SJCRH30 (cell line): ENCODE results near the gene OR1I1. TPM values are rescaled to one million over a fixed set of nuclear protein-coding genes. Genes with fewer than 3 reads are reported as not detected.
"Not testable (repeated sequence)": the region's sequence is repeated elsewhere in the genome, so short reads cannot be mapped to it uniquely, and the experiment has no call there.

Experiments
- DNase-seq, 2 experiments: peaks; one replicate each; pipeline ENCODE4 v3.0.0-alpha.2; 2015 to 2020
- H3K27ac ChIP-seq: fragments of 250-450 bp; sonication (Bioruptor Pico); 2 replicates; pipeline ENCODE4 v1.5.1; 2020; ENCODE audit warnings: mild to moderate bottlenecking, moderate library complexity
- H3K27me3 ChIP-seq: fragments of 250-450 bp; sonication (Bioruptor Pico); 2 replicates; pipeline ENCODE4 v1.5.1; 2020; ENCODE audit warnings: mild to moderate bottlenecking, moderate library complexity
- H3K36me3 ChIP-seq: fragments of 250-450 bp; sonication (Bioruptor Pico); 2 replicates; pipeline ENCODE4 v1.5.1; 2020; ENCODE audit warnings: mild to moderate bottlenecking, moderate library complexity
- H3K4me1 ChIP-seq: fragments of 250-450 bp; sonication (Bioruptor Pico); 2 replicates; pipeline ENCODE4 v1.5.1; 2020; ENCODE audit warnings: mild to moderate bottlenecking, moderate library complexity
- H3K4me3 ChIP-seq: fragments of 250-450 bp; sonication (Bioruptor Pico); 2 replicates; pipeline ENCODE4 v1.5.1; 2020; ENCODE audit warnings: mild to moderate bottlenecking, moderate library complexity
- H3K9me3 ChIP-seq: fragments of 250-450 bp; sonication (Bioruptor Pico); replicated peaks from 2 replicates; pipeline ENCODE4 v1.5.1; 2020; ENCODE audit warnings: mild to moderate bottlenecking, moderate library complexity
- total RNA-seq: library from RNA; depleted of rRNA; stranded (reverse); fragments of >200 nt; shearing (Covaris generic); gene quantifications from 2 replicates; pipeline ENCODE4 v1.2.3, GENCODE V29; 2014; rRNA removed

The OR1I1 gene
- total RNA-seq = not detected in 2 replicates

- Histone ChIP-seq H3K4me3 (no peak within 1 kb of the TSS), H3K27ac (no peak within 1 kb of the TSS), H3K27me3 (peaks cover 28% of the 10 kb centered on the region), H3K9me3 (no peaks in the 10 kb centered on the region), H3K36me3 (no peaks in the 10 kb centered on the region), H3K4me1 (no peaks in the 10 kb centered on the region)
- DNase-seq = no peak
Observed at GRCh38 chr19:15081911-15082310, at the start of gene OR1I1. OR1I1 (plus strand) TSS chr19:15082211; CDS start chr19:15087066, 4,855 bp downstream.

- Histone ChIP-seq H3K9me3 (no peaks in the 10 kb centered on the region), H3K4me3 (no peak overlapping the region), H3K27me3 (peaks cover 8% of the 10 kb centered on the region; the same call in 1 of the 2 replicates), H3K4me1 (no peaks in the 10 kb centered on the region), H3K27ac (no peak overlapping the region), H3K36me3 (no peaks in the 10 kb centered on the region)
- DNase-seq = no peak
Observed at GRCh38 chr19:15035795-15036311, 46.2 kb upstream of the OR1I1 start.

- Histone ChIP-seq H3K27ac (no peak overlapping the region), H3K36me3 (no peaks in the 10 kb centered on the region), H3K4me3 (no peak overlapping the region), H3K9me3 (no peaks in the 10 kb centered on the region), H3K27me3 (peaks cover 8% of the 10 kb centered on the region; the same call in 1 of the 2 replicates), H3K4me1 (no peaks in the 10 kb centered on the region)
- DNase-seq = no peak
Observed at GRCh38 chr19:15037586-15037985, 44.4 kb upstream of the OR1I1 start.

GRCh38 chr19:15038294-15038693, 43.7 kb upstream of the OR1I1 start:
- Histone ChIP-seq H3K27me3 (peaks cover 8% of the 10 kb centered on the region; the same call in 1 of the 2 replicates), H3K9me3 (no peaks in the 10 kb centered on the region), H3K27ac (no peak overlapping the region), H3K4me3 (no peak overlapping the region), H3K36me3 (no peaks in the 10 kb centered on the region), H3K4me1 (no peaks in the 10 kb centered on the region)
- DNase-seq = no peak

- H3K27me3 ChIP-seq = peaks cover 4% of the 10 kb centered on the region; the same call in 1 of the 2 replicates
- DNase-seq = no peak
- H3K9me3 ChIP-seq = no peaks in the 10 kb centered on the region
- no peak overlapping the region for H3K27ac ChIP-seq
- no peaks in the 10 kb centered on the region for H3K36me3 ChIP-seq
- no peaks in the 10 kb centered on the region for H3K4me1 ChIP-seq
- H3K4me3 ChIP-seq = no peak overlapping the region
Observed at GRCh38 chr19:15042003-15042402, 40.0 kb upstream of the OR1I1 start.

- no peak overlapping the region for H3K27ac ChIP-seq
- no peaks in the 10 kb centered on the region for H3K9me3 ChIP-seq
- no peak for DNase-seq
- H3K27me3 ChIP-seq = peaks cover 4% of the 10 kb centered on the region; the same call in 1 of the 2 replicates
- H3K36me3 ChIP-seq = no peaks in the 10 kb centered on the region
- no peaks in the 10 kb centered on the region for H3K4me1 ChIP-seq
- no peak overlapping the region for H3K4me3 ChIP-seq
Observed at GRCh38 chr19:15042826-15043225, 39.2 kb upstream of the OR1I1 start.

GRCh38 chr19:15045506-15045905, 36.5 kb upstream of the OR1I1 start:
- no peaks in the 10 kb centered on the region for H3K27me3 ChIP-seq
- no peaks in the 10 kb centered on the region for H3K9me3 ChIP-seq
- no peak overlapping the region for H3K27ac ChIP-seq
- H3K36me3 ChIP-seq = no peaks in the 10 kb centered on the region
- DNase-seq = no peak
- H3K4me3 ChIP-seq = no peak overlapping the region
- H3K4me1 ChIP-seq = no peaks in the 10 kb centered on the region

- no peaks in the 10 kb centered on the region for H3K4me1 ChIP-seq
Observed at GRCh38 chr19:15047680-15048079, 34.3 kb upstream of the OR1I1 start.

GRCh38 chr19:15048128-15048527, 33.9 kb upstream of the OR1I1 start:
- no peaks in the 10 kb centered on the region; the same call in 1 of the 2 replicates for H3K27me3 ChIP-seq
- no peaks in the 10 kb centered on the region for H3K36me3 ChIP-seq
- no peak for DNase-seq
- H3K9me3 ChIP-seq = no peaks in the 10 kb centered on the region
- H3K4me1 ChIP-seq = no peaks in the 10 kb centered on the region
- H3K4me3 ChIP-seq = no peak overlapping the region
- H3K27ac ChIP-seq = no peak overlapping the region

More at GRCh38 chr19:15047680-15048079, 34.3 kb upstream of the OR1I1 start:
- no peak overlapping the region for H3K4me3 ChIP-seq
- no peaks in the 10 kb centered on the region for H3K36me3 ChIP-seq
- no peak for DNase-seq
- H3K27me3 ChIP-seq = no peaks in the 10 kb centered on the region; the same call in 1 of the 2 replicates
- no peaks in the 10 kb centered on the region for H3K9me3 ChIP-seq
- no peak overlapping the region for H3K27ac ChIP-seq

- no peak within 1 kb of the TSS for H3K4me3 ChIP-seq
- no peak within 1 kb of the TSS for H3K27ac ChIP-seq
- H3K9me3 ChIP-seq = no peaks in the 10 kb centered on the region
- H3K36me3 ChIP-seq = no peaks in the 10 kb centered on the region
- H3K27me3 ChIP-seq = peaks cover 3% of the 10 kb centered on the region; the same call in 1 of the 2 replicates
- no peaks in the 10 kb centered on the region for H3K4me1 ChIP-seq
- DNase-seq = no peak
Observed at GRCh38 chr19:15048885-15049541, 33.0 kb upstream of the OR1I1 start, which contains the start of gene CASP14. CASP14 (plus strand) TSS chr19:15049480; CDS start chr19:15052252, 2,772 bp downstream.

- peaks cover 5% of the 10 kb centered on the region for H3K27me3 ChIP-seq
- no peak overlapping the region for H3K4me3 ChIP-seq
- H3K27ac ChIP-seq = no peak overlapping the region
- no peaks in the 10 kb centered on the region for H3K36me3 ChIP-seq
- DNase-seq = no peak
- H3K4me1 ChIP-seq = no peaks in the 10 kb centered on the region
- H3K9me3 ChIP-seq = no peaks in the 10 kb centered on the region
Observed at GRCh38 chr19:15050639-15051038, 31.4 kb upstream of the OR1I1 start.

GRCh38 chr19:15062036-15062435, 20.0 kb upstream of the OR1I1 start:
- Histone ChIP-seq H3K9me3 (0 out of 2 replicates have a peak, but pooled peaks cover 4% of the 10 kb centered on the region), H3K27me3 (peaks cover 5% of the 10 kb centered on the region), H3K27ac (no peak overlapping the region), H3K4me1 (no peaks in the 10 kb centered on the region), H3K4me3 (no peak overlapping the region), H3K36me3 (no peaks in the 10 kb centered on the region)
- DNase-seq = no peak

- not testable (repeated sequence) for H3K9me3 ChIP-seq, DNase-seq, H3K27ac ChIP-seq, H3K36me3 ChIP-seq, H3K4me1 ChIP-seq, H3K4me3 ChIP-seq
- peaks cover 10% of the 10 kb centered on the region for H3K27me3 ChIP-seq
Observed at GRCh38 chr19:15070386-15070785, 11.6 kb upstream of the OR1I1 start.

GRCh38 chr19:15072930-15073647, 8.9 kb upstream of the OR1I1 start:
- peak in 1 of 2 experiments; percentile 22 for DNase-seq
- H3K36me3 ChIP-seq = no peaks in the 10 kb centered on the region
- no peaks in the 10 kb centered on the region for H3K4me1 ChIP-seq
- peaks cover 5% of the 10 kb centered on the region for H3K27me3 ChIP-seq
- H3K27ac ChIP-seq = no peak overlapping the region
- H3K4me3 ChIP-seq = no peak overlapping the region
- H3K9me3 ChIP-seq = no peaks in the 10 kb centered on the region

GRCh38 chr19:15074371-15074770, 7.6 kb upstream of the OR1I1 start:
- Histone ChIP-seq H3K27ac (no peak overlapping the region), H3K4me3 (no peak overlapping the region), H3K36me3 (no peaks in the 10 kb centered on the region), H3K9me3 (no peaks in the 10 kb centered on the region), H3K4me1 (no peaks in the 10 kb centered on the region), H3K27me3 (peaks cover 3% of the 10 kb centered on the region; the same call in 1 of the 2 replicates)
- no peak for DNase-seq
